Esophagus muscularis mucosa (tissue), 4 donors: Measurements from ENCODE around the gene ATXN10.

Experiments
- CTCF ChIP-seq, 3 experiments: fragments of 200-600 bp in 2 of 3; fragments of 450-650 bp in 1 of 3; sonication (generic) in 2 of 3; IDR thresholded peaks; one replicate each; pipeline ENCODE4 v1.5.1; 2017 to 2019; ENCODE audit warnings: antibody characterized with exemption in 3 of 3, mild to moderate bottlenecking in 2 of 3, moderate library complexity in 1 of 3
- EP300 ChIP-seq: sonication (generic); formaldehyde crosslinking; IDR thresholded peaks from one replicate; pipeline ENCODE4 v1.6.1; 2017; ENCODE audit warnings: antibody characterized with exemption
- POLR2AphosphoS5 ChIP-seq, 2 donors: sonication (generic); formaldehyde crosslinking; IDR thresholded peaks; one replicate each; pipeline ENCODE4 v1.6.1; 2017; ENCODE audit warnings: antibody characterized with exemption in 2 of 2

- no peak for TF ChIP-seq CTCF (IDR thresholded peaks at IDR 0.05)
- TF ChIP-seq EP300 = no peak
- TF ChIP-seq POLR2AphosphoS5 (IDR thresholded peaks at IDR 0.05) = no peak
Measured at GRCh38 chr22:45799291-45799690, 127.7 kb downstream of the ATXN10 start.
